RKO (cell line): ENCODE results near the gene DUSP28.
"Not testable (repeated sequence)": the region's sequence is repeated elsewhere in the genome, so short reads cannot be mapped to it uniquely, and the experiment has no call there.

ENCODE experiments used
- DNase-seq: peaks from one replicate; pipeline ENCODE4 v3.0.0-alpha.2; 2016; ENCODE audit warnings: low spot score

DUSP28 gene

GRCh38 chr2:240560084-240560479 lies at the start of gene DUSP28:
TSS of gene DUSP28 (plus strand) at chr2:240560357. CDS start at chr2:240560685, 328 bp downstream.
- peak; percentile 92 for DNase-seq

DNA sequence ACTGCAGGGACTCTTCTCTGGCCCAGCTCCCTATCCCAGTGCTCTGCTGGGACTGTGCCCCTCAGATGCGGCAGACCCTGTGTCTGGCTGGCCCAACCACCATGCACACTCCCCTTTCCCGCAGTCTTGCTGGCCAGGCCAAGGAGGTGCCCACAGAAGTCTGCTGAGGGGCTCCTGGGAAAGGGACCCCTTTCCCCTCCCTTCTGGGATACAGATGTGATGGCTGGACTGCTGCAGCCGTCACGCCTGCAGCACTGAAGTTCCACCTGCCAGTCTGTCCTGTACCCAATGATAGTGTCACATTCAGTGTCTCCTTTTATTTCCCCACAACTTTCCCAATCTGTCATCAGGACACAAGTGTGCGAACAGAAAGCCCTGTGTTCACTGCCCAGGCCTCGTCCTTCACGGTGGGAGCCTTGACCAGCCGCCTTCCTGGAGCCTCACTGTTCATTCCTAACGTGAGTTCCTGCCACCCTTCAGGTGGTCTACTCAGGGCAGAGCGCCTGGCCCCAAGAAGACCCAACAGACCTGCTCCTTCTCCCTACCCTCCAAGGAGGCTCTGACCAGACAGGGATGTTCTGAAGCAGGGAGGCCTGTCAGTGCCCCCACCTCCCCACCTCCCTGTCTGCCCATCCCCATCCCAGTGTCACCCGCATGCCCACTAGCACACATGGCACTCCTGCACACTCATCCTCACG lies 49.5 kb upstream of the DUSP28 start:
- DNase-seq = no peak

DNA sequence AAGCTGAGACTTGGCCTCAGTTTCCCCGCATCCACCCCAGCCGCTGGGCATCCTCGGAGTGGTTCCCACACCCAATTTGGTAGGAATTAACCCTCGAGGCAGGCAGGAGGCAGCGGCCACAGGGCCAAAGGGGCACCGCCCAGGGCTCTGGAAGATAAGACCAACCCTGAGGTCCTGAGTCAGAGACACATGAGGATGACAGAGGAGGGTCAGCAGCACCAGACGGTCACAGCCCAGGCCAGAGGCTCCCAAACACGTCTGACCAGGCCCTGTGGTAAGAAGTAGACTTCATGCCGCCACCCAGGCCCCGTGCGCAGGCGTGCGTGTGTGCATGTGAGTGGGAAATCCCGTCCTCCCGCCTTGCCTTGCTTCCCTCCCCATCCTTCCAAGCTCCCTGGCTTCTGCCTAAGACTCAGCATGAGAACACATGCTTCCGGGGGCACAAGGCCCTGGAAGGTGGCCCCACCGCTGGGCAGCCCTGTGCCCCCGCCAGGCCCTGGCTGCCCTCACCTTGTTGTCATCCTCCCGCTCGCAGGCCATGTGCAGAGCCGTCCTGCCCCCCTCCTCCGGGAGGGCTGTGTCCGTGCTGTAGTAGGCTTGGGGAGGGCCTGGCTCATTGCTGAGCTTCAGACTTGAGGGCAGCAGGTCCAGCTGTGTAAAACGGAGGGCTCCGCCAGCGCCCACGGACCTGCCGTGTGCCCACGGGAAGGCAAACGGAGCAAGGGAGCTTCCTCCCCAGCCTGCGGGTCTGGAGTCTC lies 48.6 kb upstream of the DUSP28 start:
- DNase-seq = no peak

GRCh38 chr2:240512109-240512485 lies 48.1 kb upstream of the DUSP28 start:
- DNase-seq = no peak

DNA sequence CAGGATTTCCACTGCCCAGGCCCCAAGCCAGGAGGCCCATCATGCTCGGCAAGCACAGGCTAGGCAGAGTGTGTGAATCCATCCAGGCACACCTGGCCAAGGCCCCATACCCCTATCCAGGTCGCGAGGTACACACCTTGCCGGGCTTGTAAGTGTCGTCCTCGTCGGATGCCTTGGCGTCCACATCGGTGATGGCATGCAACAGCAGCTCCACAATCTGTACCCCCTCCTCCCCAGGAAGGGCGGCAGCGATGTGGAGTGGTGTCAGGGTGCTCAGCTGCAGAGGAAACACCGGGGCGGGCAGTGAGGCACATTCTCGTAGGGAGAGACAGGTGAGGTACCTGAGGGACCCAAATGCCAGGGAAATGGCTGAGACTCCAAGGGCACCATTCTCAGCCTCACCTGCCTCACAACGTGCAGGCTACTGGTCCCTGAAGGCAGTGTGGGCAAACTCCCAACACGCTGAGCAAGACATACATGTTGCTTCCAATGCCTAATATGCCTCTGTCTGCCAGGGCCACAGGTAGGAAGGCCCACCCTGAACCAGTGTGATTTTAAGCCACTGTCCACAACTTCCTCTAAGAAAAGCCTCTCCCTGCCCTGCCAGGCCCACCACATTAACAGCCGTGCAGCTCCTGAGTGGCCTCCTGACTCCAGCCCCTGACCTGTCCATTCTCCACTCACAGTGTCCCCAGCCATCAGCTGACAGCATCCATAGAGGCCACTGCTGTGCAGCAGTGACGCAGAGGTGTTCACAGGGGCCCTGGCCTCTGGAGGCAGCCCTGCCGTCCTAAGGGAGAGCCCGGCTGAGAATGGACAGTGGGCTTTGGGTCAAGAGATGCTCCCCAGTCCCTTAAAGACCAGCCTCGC lies 47.3 kb upstream of the DUSP28 start:
- no peak for DNase-seq

DNA sequence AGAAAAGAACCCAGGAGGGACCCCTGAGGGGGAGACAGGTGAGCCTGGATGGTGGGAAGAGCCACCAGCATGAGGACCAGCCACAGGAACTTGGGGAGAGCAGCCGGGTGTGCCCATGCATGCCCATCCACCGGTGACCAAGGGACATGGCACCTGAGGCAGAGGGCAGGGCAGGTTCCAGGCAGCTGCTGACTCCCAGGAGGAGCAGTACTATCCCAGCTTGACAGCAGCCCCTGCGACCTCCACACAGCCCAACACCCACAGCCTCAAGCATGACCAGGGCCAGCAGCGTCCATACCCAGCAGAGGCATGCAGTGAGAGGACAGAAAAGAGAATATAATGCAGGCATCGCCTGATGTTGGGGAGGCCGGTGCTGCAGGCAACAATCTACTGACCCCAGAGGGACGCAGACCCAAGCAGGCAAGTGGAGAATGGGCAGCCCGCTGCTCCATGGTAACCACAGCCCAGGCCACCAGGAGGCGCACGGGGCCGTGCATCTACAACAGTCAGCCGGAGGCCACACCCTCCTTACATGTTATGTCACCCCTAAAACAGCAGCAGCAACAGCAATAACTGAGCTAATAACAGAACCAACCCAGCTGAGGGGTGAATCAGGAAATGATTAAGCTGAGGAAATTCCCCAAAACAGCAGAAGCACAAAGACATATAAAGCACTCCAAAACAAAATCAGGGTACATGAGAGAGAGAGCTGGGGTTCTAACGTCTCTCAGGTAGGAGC lies 46.4 kb upstream of the DUSP28 start:
- DNase-seq = peak; percentile 91

DNA sequence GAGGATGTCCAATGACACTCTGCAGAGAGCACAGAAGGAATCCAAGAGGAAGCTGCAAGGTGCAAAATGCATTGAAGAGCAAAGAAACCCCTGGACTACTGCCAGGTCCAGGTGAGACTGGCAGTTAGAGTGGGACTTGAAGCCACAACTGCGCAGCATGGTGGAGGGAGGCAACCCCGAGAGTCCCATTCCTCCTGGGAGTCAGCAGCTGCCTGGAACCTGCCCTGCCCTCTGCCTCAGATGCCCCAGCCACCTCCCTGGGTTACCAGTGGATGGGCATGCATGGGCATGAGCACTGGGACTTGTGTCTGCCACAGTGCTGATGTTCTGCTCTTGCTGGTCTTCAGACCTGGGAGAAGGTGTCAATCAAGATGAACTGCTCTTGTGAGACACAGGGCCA lies 45.5 kb upstream of the DUSP28 start:
- DNase-seq = no peak

GRCh38 chr2:240517342-240517741 lies 42.8 kb upstream of the DUSP28 start:
- no peak for DNase-seq

GRCh38 chr2:240518981-240519380 lies 41.2 kb upstream of the DUSP28 start:
- DNase-seq = no peak

DNA sequence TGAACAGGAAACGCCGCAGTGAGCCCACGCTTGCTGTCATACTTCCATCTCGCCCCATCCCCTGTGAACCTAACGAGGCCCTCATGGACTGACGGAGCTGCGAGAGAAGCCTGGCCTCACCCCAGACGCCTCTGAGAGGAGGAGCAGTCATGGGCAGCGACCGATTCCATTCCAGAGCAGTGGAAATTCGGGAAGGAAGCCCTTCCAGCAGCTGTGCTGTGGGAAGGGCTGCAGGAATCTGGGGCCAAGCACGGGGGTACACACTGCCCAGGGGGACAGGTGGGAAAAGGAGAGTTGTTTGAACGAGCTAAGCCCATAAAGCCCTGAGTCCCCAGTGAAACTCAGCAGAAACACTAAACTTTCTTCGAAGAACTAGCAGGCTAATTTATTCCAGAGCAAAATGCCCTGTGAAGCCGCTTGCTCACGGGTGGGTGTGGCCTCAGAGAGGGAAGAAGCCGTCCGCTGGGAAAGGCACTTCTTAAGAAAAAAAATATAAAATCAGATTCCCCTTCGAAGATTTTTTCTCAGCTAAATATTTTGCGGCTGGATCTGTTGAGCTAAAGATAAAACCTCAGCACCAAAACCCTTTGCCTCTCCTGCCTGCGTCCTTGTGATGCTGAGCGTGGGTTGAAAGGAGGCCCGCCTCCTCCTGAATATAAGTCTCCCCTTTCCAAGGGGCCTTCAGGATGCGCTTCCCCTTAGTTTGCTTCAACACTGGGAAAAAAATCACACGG lies 40.6 kb upstream of the DUSP28 start:
- DNase-seq = no peak

- DNase-seq = no peak
These were observed 39.8 kb upstream of the DUSP28 start for GRCh38 chr2:240520130-240520973.

DNA sequence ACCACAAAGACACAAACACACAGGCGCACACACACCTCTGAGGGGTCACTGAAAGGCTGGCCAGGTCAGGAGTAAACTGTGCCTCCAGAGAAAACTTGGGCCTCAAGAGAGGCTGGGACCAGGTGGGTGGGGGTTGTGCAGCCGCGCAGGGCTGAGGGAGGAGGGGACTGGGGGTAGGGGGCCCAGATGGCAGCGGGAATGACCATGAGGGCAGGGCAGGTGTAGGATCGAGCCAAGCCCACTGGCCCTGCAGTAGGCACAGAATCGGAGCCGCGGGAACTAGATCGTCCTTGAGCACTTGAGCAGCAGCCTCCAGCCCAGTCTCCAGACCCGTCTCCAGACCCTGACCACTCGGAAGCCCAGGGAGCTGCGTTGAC lies 39.2 kb upstream of the DUSP28 start:
- DNase-seq = no peak

DNA sequence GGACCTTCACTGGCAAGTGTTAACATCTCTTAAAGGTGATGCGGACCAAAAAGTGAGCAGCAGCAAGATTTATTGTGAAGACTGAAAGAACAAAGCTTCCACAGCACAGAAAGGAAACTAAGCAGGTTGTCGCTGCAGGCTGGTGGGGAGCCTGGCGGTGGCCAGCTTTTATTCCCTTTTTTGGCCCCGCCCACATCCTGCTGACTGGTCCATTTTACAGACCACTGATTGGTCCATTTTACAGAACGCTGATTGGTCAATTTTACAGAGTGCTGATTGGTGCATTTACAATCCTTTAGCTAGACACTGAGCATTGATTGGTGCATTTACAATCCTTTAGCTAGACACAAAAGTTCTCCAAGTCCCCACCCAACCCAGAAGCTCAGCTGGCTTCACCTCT lies 38.3 kb upstream of the DUSP28 start:
- DNase-seq = not testable (repeated sequence)

- DNase-seq = no peak
These were observed 37.8 kb upstream of the DUSP28 start for GRCh38 chr2:240522406-240522805.

DNA sequence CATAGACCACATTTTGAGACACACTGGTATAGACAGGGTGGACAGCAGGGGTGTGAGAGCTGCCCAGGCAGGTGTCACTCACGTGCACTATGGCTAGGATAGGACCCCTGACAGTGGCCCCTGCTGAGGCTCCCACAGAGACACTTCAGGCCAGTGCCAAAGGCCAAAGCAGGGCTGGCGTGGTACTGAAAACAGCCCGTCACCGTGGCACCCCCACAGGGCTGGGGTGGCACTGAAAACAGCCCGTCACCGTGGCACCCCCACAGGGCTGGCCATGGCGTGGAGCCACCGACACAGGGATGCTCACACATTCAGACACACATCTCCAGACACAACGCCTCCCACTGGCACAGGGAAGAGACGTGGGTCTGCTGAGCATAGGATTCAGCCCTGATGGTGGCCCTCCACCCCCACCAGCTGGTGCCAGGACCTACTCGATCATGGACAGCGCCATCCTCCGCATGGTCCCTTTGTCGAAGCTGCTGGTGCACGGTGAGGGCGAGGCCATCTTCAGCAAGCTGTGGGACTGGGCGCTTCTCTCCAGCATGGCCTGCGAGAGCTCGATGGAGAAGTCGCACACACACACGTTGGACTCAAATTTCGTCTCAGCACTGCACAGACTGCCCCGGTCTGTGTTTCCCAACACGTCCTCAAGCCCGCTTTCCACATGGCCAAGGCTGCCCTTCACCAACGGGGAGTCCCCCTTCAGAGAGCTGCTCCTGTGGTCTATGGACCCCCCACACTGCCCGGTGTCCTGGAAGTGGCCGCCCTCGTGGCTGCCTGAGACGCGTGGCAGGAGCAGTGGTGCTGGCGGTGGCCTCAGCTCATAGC lies 36.5 kb upstream of the DUSP28 start:
- no peak for DNase-seq

- no peak for DNase-seq
These were observed 35.0 kb upstream of the DUSP28 start for GRCh38 chr2:240524963-240525718.

- DNase-seq = no peak
These were observed 34.4 kb upstream of the DUSP28 start for GRCh38 chr2:240525802-240526201.

DNA sequence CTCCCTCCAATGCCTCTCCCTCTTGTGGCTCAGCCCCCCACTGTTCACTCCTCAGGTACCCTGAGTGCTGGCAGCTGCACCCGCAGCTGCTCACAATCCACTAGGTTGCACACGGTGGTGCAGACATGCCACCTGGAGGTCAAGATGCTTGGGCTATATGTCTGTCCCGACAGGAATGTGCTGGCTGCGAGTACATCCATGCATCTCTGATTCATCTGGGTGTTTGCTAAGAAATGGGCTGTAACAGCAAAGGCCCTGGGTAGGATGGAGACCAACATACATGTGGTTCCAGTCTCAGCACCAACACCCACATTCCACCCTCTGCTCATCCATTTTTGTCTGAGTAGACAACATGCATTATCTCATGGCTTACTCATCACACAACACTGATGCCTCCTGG lies 33.6 kb upstream of the DUSP28 start:
- DNase-seq = no peak
